ENCODE results near the gene TXNDC17. TPM values are rescaled to one million over a fixed set of nuclear protein-coding genes. Genes with fewer than 3 reads are reported as not detected.

Gene TXNDC17
- total RNA-seq, 1 experiment from 2014 or later = 137 TPM

GRCh38 chr17:6684881-6685767 is 44.3 kb downstream of the TXNDC17 start:
- no peak for TF ChIP-seq CTCF (IDR thresholded peaks at IDR 0.05; ENCODE audit: unreplicated experiment)
- Mint-ChIP-seq H3K9me3 (ENCODE audit: unreplicated experiment) (no peaks in the 10 kb centered on the region), H3K27ac (ENCODE audit: low read depth, unreplicated experiment) (no peak overlapping the region), H3K4me3 (ENCODE audit: unreplicated experiment) (no peak overlapping the region), H3K27me3 (ENCODE audit: insufficient read depth, unreplicated experiment) (no peaks in the 10 kb centered on the region), H3K36me3 (ENCODE audit: insufficient read depth, unreplicated experiment) (no peaks in the 10 kb centered on the region), H3K4me1 (ENCODE audit: insufficient read depth, unreplicated experiment) (peaks cover 6% of the 10 kb centered on the region)
- POLR2A ChIA-PET = no interaction called here
- no TSS peak for BruUV-seq (replicated peaks)
- no peak for DNase-seq (ENCODE audit: unreplicated experiment)
- intact Hi-C loops (cut with micrococcal nuclease) = no loop called here
- CTCF ChIA-PET = no interaction called here

- intact Hi-C loops (cut with micrococcal nuclease) = no loop called here
- no peaks in the 10 kb centered on the region for H3K36me3 Mint-ChIP-seq (ENCODE audit: insufficient read depth, unreplicated experiment)
- BruUV-seq (replicated peaks) = no TSS peak
- POLR2A ChIA-PET = interaction anchor here (0.7 kb wide), 1 partner anchor 58 kb away, joined by 4 read pairs; no protein-coding TSS in a partner anchor
- H3K27ac Mint-ChIP-seq (ENCODE audit: low read depth, unreplicated experiment) = no peak overlapping the region
- no peaks in the 10 kb centered on the region for H3K27me3 Mint-ChIP-seq (ENCODE audit: insufficient read depth, unreplicated experiment)
- DNase-seq (ENCODE audit: unreplicated experiment) = no peak
- no peak for TF ChIP-seq CTCF (IDR thresholded peaks at IDR 0.05; ENCODE audit: unreplicated experiment)
- CTCF ChIA-PET = interaction anchor here (0.5 kb wide), 1 partner anchor 339 kb away, joined by 5 read pairs; no protein-coding TSS in a partner anchor
- no peaks in the 10 kb centered on the region for H3K9me3 Mint-ChIP-seq (ENCODE audit: unreplicated experiment)
- H3K4me1 Mint-ChIP-seq (ENCODE audit: insufficient read depth, unreplicated experiment) = peaks cover 5% of the 10 kb centered on the region
- H3K4me3 Mint-ChIP-seq (ENCODE audit: unreplicated experiment) = no peak overlapping the region
Observed at GRCh38 chr17:6686026-6686425, 45.2 kb downstream of the TXNDC17 start.

GRCh38 chr17:6688944-6689343 is 48.1 kb downstream of the TXNDC17 start:
- no peaks in the 10 kb centered on the region for H3K9me3 Mint-ChIP-seq (ENCODE audit: unreplicated experiment)
- ChIA-PET POLR2A (no interaction called here), CTCF (no interaction called here)
- no peak for TF ChIP-seq CTCF (IDR thresholded peaks at IDR 0.05; ENCODE audit: unreplicated experiment)
- H3K27me3 Mint-ChIP-seq (ENCODE audit: insufficient read depth, unreplicated experiment) = no peaks in the 10 kb centered on the region
- no peak overlapping the region for H3K27ac Mint-ChIP-seq (ENCODE audit: low read depth, unreplicated experiment)
- intact Hi-C loops (cut with micrococcal nuclease) = no loop called here
- no peaks in the 10 kb centered on the region for H3K4me1 Mint-ChIP-seq (ENCODE audit: insufficient read depth, unreplicated experiment)
- no peaks in the 10 kb centered on the region for H3K36me3 Mint-ChIP-seq (ENCODE audit: insufficient read depth, unreplicated experiment)
- BruUV-seq (replicated peaks) = no TSS peak
- no peak overlapping the region for H3K4me3 Mint-ChIP-seq (ENCODE audit: unreplicated experiment)
- no peak for DNase-seq (ENCODE audit: unreplicated experiment)

- no peak for DNase-seq (ENCODE audit: unreplicated experiment)
- Mint-ChIP-seq H3K4me1 (ENCODE audit: insufficient read depth, unreplicated experiment) (no peaks in the 10 kb centered on the region), H3K9me3 (ENCODE audit: unreplicated experiment) (no peaks in the 10 kb centered on the region), H3K4me3 (ENCODE audit: unreplicated experiment) (no peak overlapping the region), H3K27me3 (ENCODE audit: insufficient read depth, unreplicated experiment) (no peaks in the 10 kb centered on the region), H3K27ac (ENCODE audit: low read depth, unreplicated experiment) (no peak overlapping the region), H3K36me3 (ENCODE audit: insufficient read depth, unreplicated experiment) (no peaks in the 10 kb centered on the region)
- ChIA-PET POLR2A (interaction anchor here (0.5 to 0.7 kb wide), 2 partner anchors 216 to 448 kb away, joined by 3 read pairs; no protein-coding TSS in a partner anchor), CTCF (no interaction called here)
- no peak for TF ChIP-seq CTCF (IDR thresholded peaks at IDR 0.05; ENCODE audit: unreplicated experiment)
- BruUV-seq (replicated peaks) = no TSS peak
- intact Hi-C loops (cut with micrococcal nuclease) = no loop called here
Observed at GRCh38 chr17:6690641-6691040, 49.8 kb downstream of the TXNDC17 start.
